ENCODE results near the gene MYO5C.

GRCh38 chr15:52178765-52179164 is 116.8 kb downstream of the MYO5C start:
- TF ChIP-seq, protein P1, sequence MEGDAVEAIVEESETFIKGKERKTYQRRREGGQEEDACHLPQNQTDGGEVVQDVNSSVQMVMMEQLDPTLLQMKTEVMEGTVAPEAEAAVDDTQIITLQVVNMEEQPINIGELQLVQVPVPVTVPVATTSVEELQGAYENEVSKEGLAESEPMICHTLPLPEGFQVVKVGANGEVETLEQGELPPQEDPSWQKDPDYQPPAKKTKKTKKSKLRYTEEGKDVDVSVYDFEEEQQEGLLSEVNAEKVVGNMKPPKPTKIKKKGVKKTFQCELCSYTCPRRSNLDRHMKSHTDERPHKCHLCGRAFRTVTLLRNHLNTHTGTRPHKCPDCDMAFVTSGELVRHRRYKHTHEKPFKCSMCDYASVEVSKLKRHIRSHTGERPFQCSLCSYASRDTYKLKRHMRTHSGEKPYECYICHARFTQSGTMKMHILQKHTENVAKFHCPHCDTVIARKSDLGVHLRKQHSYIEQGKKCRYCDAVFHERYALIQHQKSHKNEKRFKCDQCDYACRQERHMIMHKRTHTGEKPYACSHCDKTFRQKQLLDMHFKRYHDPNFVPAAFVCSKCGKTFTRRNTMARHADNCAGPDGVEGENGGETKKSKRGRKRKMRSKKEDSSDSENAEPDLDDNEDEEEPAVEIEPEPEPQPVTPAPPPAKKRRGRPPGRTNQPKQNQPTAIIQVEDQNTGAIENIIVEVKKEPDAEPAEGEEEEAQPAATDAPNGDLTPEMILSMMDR (IDR thresholded peaks at IDR 0.05), result no peak
- no peak for TF ChIP-seq EZH2phosphoT487 (IDR thresholded peaks at IDR 0.05)

All from neural progenitor cell (in vitro differentiated cells).